B cell (primary cell): ENCODE results near the gene NSUN6. TPM values are rescaled to one million over a fixed set of nuclear protein-coding genes. Genes with fewer than 3 reads are reported as not detected.

Experiments
- ATAC-seq: fragments of 200-7000 bp; cut with Tn5 transposase; one replicate; pipeline ENCODE4 v1.10.0; 2021; ENCODE audit warnings: low read depth, mild to moderate bottlenecking, moderate number of reproducible peaks, moderate library complexity
- CTCF ChIA-PET: fragments of 350-600 bp; sonication (Branson Sonifier 250); formaldehyde crosslinking; loops from one replicate; lab custom pipeline; 2021; ENCODE audit warnings: antibody characterized with exemption, inconsistent platforms; lab: Charles Lee
- POLR2A ChIA-PET: fragments of 350-600 bp; sonication (Branson Sonifier 250); formaldehyde crosslinking; loops from one replicate; lab custom pipeline; 2021; ENCODE audit warnings: antibody characterized with exemption; lab: Charles Lee
- DNase-seq: peaks from one replicate; pipeline ENCODE4 v3.0.0; 2013
- H2AFZ ChIP-seq: 2 replicates; pipeline ENCODE4 v1.6.1; 2012; ENCODE audit warnings: mild to moderate bottlenecking, low read depth, low read length; ENCODE audit not compliant: insufficient read depth, poor library complexity, severe bottlenecking
- H3K27ac ChIP-seq, 2 donors: 1 replicate in 1 of 2; 2 replicates in 1 of 2; pipeline ENCODE4 v1.5.1; 2012 to 2013; ENCODE audit warnings: low read length in 2 of 2, mild to moderate bottlenecking in 2 of 2, moderate library complexity in 1 of 2
- H3K27me3 ChIP-seq, 4 experiments: fragments of 200-600 bp in 1 of 4; sonication (generic) in 1 of 4; replicated peaks in 1 of 4; 1 replicate in 2 of 4; 2 replicates in 2 of 4; pipeline versions ENCODE4 v1.6.1 to v1.7.0; 2013 to 2016; ENCODE audit warnings: low read length in 3 of 4, mild to moderate bottlenecking in 2 of 4, mixed read lengths in 1 of 4, moderate library complexity in 1 of 4; ENCODE audit not compliant: insufficient read depth in 4 of 4, control insufficient read depth in 3 of 4; ENCODE audit errors: control extremely low read depth in 1 of 4
- H3K36me3 ChIP-seq, 2 experiments: replicated peaks in 1 of 2; 1 replicate in 1 of 2; 2 replicates in 1 of 2; pipeline versions ENCODE4 v1.6.1 to v1.7.1; 2013; ENCODE audit warnings: low read length in 1 of 2; ENCODE audit not compliant: insufficient read depth in 2 of 2, control insufficient read depth in 1 of 2; ENCODE audit errors: control extremely low read depth in 1 of 2, extremely low read depth in 1 of 2
- H3K4me1 ChIP-seq, 2 donors: fragments of 200-600 bp in 1 of 2; sonication (generic) in 1 of 2; 1 replicate in 1 of 2; 2 replicates in 1 of 2; pipeline versions ENCODE4 v1.5.1 to v1.6.1; 2013 to 2017; ENCODE audit warnings: low read length in 2 of 2; ENCODE audit not compliant: control insufficient read depth in 2 of 2, insufficient read depth in 2 of 2
- H3K4me2 ChIP-seq: replicated peaks from 2 replicates; pipeline ENCODE3; 2012; ENCODE audit warnings: mild to moderate bottlenecking, low read depth, low read length; ENCODE audit not compliant: poor library complexity, severe bottlenecking
- H3K4me3 ChIP-seq, 5 experiments: fragments of 200-600 bp in 1 of 5; sonication (generic) in 1 of 5; 1 replicate in 3 of 5; 2 replicates in 2 of 5; pipeline versions ENCODE4 v1.5.1 to v1.7.0; 2011 to 2016; ENCODE audit warnings: low read length in 4 of 5, mild to moderate bottlenecking in 4 of 5, low read depth in 2 of 5, control low read depth in 1 of 5, moderate library complexity in 1 of 5; ENCODE audit not compliant: insufficient read depth in 1 of 5; ENCODE audit errors: control extremely low read depth in 1 of 5, extremely low read depth in 1 of 5
- H3K79me2 ChIP-seq: fragments of 200-600 bp; sonication (generic); one replicate; pipeline ENCODE4 v1.6.0; 2016; ENCODE audit warnings: low read length; ENCODE audit not compliant: control insufficient read depth, insufficient read depth
- H3K9ac ChIP-seq: fragments of 200-600 bp; sonication (generic); 2 replicates; pipeline ENCODE4 v1.6.1; 2017; ENCODE audit warnings: mild to moderate bottlenecking, low read length, moderate library complexity
- H3K9me3 ChIP-seq, 3 donors: one replicate each; pipeline versions ENCODE4 v1.6.1 to v1.7.1; 2013; ENCODE audit warnings: low read length in 2 of 3; ENCODE audit not compliant: control insufficient read depth in 2 of 3, insufficient read depth in 1 of 3; ENCODE audit errors: control extremely low read depth in 1 of 3
- H4K20me1 ChIP-seq: 2 replicates; pipeline ENCODE4 v1.6.0; 2012; ENCODE audit warnings: mild to moderate bottlenecking, low read length; ENCODE audit not compliant: insufficient read depth, control insufficient read depth, poor library complexity, severe bottlenecking
- H3K27ac Mint-ChIP-seq: one replicate; pipeline ENCODE4 v1.8.0; 2021; ENCODE audit warnings: mixed read lengths
- H3K27me3 Mint-ChIP-seq: one replicate; pipeline ENCODE4 v1.8.0; 2021; ENCODE audit warnings: mixed read lengths
- H3K4me1 Mint-ChIP-seq: one replicate; pipeline ENCODE4 v1.8.0; 2021; ENCODE audit warnings: mixed read lengths
- H3K4me3 Mint-ChIP-seq: one replicate; pipeline ENCODE4 v1.8.0; 2021; ENCODE audit warnings: mixed read lengths
- H3K9me3 Mint-ChIP-seq: one replicate; pipeline ENCODE4 v1.8.0; 2022; ENCODE audit warnings: mixed read lengths; ENCODE audit not compliant: insufficient read depth
- CTCF ChIP-seq: fragments of 200-600 bp; IDR thresholded peaks from one replicate; pipeline ENCODE4 v1.8.0; 2022; ENCODE audit warnings: antibody characterized with exemption, mild to moderate bottlenecking
- EZH2 ChIP-seq: IDR thresholded peaks from 2 replicates; pipeline ENCODE4 v1.6.1; 2012; ENCODE audit warnings: borderline replicate concordance, low read depth, mild to moderate bottlenecking, moderate library complexity, low read length; ENCODE audit not compliant: insufficient read depth, poor library complexity, severe bottlenecking
- WGBS: methylation state at CpG from one replicate; pipeline ENCODE4 v1.1.5; 2013; ENCODE audit warnings: missing lambda C conversion rate; ENCODE audit not compliant: insufficient coverage; 5-methylcytosine and 5-hydroxymethylcytosine counted together
- intact Hi-C: fragments of 100-400 bp; cut with micrococcal nuclease; formaldehyde crosslinking; loops from one replicate; pipeline ENCODE4 v1.10.0; 2022
- polyA plus RNA-seq: library from polyadenylated mRNA; depleted of rRNA; stranded (reverse); fragments of >200 nt; gene quantifications from 2 replicates; pipeline ENCODE4 v1.2.3, GENCODE V29; 2012
- total RNA-seq, 2 donors: library from RNA; stranded (reverse); fragments of 120-200 nt in 1 of 2; gene quantifications; 1 replicate in 1 of 2; 2 replicates in 1 of 2; pipeline versions ENCODE4 v1.2.3 to v1.2.4, GENCODE V29; 2013 to 2022

The NSUN6 gene
- total and polyA plus RNA-seq, 2 donors (not counting 1 experiment from before 2014, with no cell fraction given), result 13.4 to 27.9 TPM

DNA sequence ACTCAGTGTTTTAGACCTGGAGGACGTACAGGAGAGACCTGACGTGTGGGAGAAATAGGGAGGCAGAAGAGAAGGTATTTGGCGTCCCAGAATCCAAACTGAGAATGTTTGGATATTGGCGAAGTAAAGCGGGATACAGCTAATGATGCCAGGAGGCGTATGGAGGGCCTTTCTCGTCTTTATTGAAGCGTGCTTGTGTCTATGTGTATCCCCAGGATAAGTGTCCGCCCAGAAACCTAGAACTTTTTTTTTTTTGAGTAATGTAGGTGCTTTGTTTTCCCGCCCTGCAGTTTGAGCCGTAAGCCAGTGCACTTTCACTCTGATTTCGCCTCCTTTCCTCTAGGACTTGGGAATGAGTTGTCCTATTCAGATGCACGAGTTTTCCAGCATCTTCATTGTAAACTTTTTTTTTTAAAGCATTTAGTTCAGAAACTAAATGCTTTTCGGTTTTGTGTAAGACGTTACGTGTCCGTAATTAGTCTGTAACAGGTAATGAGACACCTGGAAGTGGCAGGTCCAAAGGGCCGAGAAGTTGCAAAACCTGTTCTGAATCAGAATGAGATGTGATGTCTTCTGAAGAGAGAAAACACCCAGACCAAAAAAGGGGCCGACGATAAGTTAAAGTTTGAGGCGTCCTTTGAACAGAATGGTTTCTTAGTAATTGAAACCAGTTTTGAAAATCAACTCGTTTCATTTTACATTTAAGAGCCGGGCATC is 8.6 kb upstream of the NSUN6 start:
- Histone ChIP-seq H2AFZ (peak overlapping the region; percentile 89), H3K36me3 (peaks cover 0 to 1% of the 10 kb centered on the region in 2 experiments), H3K4me3 (peak overlapping the region; percentile 81 to 96 (median 93)), H3K79me2 (peaks cover 65% of the 10 kb centered on the region), H3K9me3 (no peaks in the 10 kb centered on the region), H3K27ac (peak overlapping the region; percentile 99), H3K4me2 (peak overlapping the region; percentile 88), H3K27me3 (no peaks in the 10 kb centered on the region), H3K9ac (peak overlapping the region; percentile 98), H4K20me1 (peaks cover 12% of the 10 kb centered on the region), H3K4me1 (peaks cover 25 to 27% of the 10 kb centered on the region in 2 donors)
- Mint-ChIP-seq H3K4me1 (peaks cover 42% of the 10 kb centered on the region), H3K4me3 (peak overlapping the region; percentile 100), H3K27me3 (no peaks in the 10 kb centered on the region), H3K9me3 (no peaks in the 10 kb centered on the region), H3K27ac (peak overlapping the region; percentile 99)
- no peak for ATAC-seq
- POLR2A ChIA-PET, result interaction anchor here (0.6 to 1.4 kb wide), 4 partner anchors 9 to 1430 kb away, joined by 3 to 4 read pairs (median 4); partner anchors contain the start of gene NSUN6
- intact Hi-C loops, result loop anchor here (1.0 to 10.0 kb wide), 4 partner anchors 9 to 1455 kb away; partner anchors contain the start of genes NSUN6, STAM and TRDMT1
- CTCF ChIA-PET, result interaction anchor here (1.2 kb wide), 1 partner anchor 11 kb away, joined by 4 read pairs; no protein-coding TSS in a partner anchor
- TF ChIP-seq CTCF (no peak), EZH2 (no peak)
- no peak for DNase-seq
- WGBS, result 0% methylated on average over 9 of the region's 23 CpGs
